ENCODE results near the gene HSPA2.
"Not testable (repeated sequence)": the region's sequence is repeated elsewhere in the genome, so short reads cannot be mapped to it uniquely, and the experiment has no call there.

The HSPA2 gene

DNA sequence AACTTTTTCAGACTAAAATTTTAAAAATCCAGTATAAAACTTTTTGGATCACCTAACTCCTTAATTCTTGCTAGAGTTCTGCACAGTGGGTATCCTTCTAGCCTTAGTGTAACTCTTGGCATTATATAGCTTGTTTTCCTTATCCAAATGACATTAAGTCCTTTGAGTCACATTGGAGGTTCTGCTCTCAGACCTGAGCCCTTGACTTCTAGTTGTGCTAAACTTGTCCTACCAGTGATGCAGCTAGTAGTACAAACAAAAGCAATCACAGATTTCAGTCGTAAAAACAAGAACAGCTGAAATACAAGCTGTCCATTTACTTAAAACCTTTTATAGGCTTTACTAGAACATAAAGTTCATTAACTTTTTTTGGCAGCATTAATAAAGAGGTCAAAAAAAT, 25.5 kb upstream of the HSPA2 start:
- no peak for DNase-seq

DNA sequence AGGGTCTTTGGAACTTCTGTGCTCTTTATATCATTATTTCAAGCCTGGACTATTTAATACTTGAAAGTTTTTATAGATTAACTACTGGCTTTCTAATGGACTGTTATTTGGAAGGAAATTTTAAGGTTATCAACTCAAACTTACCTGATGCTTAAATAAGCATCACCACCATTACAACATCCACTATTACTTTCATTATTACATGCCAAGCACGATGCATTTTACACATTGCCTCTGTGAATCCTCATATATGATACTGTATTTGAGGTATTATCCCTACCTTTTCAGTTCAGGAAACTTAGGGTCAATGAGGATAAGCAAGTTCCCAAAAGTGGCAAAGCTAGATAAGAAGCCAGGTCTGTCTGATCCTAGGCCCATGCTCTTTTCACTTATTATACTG, 23.6 kb upstream of the HSPA2 start:
- DNase-seq: no peak

DNA sequence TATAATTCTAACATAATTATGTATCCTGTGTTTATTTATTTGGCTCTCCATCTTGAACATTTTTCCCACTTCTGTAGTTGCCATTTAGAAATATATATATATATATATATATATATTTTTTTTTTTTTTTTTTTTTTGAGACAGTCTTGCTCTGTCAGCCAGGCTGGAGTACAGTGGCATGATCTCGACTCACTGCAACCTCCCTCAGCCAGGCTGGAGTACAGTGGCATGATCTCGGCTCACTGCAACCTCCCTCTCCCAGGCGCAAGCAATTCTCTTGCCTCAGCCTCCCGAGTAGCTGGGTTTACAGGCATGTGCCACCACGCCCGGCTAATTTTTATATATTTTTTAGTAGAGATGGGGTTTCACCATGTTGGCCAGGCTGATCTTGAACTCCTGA, 22.9 kb upstream of the HSPA2 start:
- not testable (repeated sequence) for DNase-seq

DNA sequence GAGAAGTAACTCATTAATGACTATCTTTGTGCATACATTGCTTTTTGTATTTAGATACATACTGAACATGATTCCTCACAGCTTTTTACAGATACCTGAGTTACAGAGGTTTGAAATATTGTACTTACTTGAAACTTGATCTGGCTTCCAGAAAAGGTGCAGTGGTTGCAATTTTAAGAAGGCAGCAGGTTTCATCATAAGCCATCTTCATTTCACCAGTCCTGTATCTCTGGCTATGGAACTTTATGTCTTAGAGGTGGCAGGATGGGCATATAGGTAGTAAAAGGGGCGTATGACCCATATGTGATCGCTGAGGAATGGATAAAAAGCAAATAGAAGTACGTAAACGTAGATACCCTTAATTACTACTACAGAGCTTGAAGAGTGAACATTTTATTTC, 22.3 kb upstream of the HSPA2 start:
- DNase-seq: no peak

DNA sequence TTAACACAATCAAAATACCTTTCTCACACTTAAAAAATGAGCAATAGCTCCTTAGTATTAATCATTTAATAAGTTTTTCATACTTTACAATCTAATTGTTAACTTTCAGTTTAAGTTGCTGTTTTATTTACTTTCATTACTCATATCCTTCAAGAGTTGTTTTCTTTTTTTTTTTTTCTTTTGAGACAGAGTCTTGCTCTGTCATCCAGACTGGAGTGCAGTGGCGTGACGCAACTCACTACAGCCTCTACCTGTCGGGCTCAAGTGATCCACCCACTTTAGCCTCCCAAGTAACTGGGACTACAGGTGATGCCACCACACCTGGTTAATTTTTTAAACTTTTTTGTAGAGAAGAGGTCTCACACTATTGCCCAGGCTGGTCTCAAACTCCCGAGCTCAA, 19.8 kb upstream of the HSPA2 start:
- DNase-seq: no peak

DNA sequence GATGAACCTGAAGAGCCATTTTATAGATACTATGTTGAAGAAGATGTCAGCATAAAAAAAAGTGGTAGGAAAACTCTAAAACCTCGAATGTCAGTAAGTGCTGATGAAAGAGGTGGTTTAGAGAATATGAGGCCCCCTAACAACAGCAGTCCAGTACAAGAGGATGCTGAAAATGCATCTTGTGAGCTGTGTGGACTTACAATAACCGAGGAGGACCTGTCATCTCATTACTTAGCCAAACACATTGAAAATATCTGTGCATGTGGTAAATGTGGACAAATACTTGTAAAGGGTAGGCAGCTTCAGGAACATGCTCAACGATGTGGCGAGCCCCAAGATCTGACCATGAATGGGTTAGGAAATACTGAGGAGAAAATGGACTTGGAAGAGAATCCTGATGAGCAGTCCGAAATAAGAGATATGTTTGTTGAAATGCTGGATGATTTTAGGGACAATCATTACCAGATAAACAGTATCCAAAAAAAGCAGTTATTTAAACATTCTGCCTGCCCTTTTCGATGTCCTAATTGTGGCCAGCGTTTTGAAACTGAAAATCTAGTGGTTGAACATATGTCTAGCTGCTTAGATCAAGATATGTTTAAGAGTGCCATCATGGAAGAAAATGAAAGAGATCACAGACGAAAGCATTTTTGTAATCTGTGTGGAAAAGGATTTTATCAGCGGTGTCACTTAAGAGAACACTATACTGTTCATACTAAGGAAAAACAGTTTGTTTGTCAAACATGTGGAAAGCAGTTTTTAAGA, 17.8 kb upstream of the HSPA2 start:
- no peak for DNase-seq

DNA sequence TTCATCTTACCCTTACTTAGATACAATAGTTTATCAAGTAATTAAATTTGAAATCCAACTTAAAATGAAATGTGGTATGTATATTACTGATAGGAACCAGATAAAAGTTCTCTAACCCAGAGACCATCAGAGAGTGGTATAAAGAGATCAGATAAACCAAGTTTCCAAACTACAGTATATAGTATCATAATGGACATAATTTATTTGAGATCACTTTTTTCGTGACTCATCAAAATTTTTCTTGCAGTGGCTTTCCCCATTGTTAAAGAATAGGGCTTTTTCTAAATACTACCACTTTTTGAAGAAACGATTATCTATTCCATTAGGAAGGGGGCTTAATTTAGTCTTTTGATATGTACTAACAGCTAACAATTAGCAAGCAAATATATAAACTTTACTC, 15.2 kb upstream of the HSPA2 start:
- no peak for DNase-seq

DNA sequence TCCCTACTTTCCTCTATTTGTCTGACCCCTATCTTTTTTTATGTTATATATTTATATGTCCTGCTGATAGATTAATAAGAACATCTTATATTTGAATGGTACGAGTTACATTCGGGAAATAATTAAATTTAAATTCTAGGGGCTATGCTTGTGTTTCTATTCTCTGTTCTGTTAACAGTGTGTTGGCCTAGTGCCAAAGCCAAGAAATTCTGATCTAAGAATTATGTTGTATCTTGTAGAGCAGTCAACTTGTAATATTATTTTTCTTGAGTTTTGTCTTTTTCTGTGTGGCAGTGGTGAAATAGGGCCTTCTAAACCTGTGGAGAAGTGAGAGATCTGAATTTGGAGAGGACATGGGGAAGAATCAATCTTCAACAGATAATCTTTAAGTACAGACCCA, 9.0 kb upstream of the HSPA2 start:
- DNase-seq: no peak

DNA sequence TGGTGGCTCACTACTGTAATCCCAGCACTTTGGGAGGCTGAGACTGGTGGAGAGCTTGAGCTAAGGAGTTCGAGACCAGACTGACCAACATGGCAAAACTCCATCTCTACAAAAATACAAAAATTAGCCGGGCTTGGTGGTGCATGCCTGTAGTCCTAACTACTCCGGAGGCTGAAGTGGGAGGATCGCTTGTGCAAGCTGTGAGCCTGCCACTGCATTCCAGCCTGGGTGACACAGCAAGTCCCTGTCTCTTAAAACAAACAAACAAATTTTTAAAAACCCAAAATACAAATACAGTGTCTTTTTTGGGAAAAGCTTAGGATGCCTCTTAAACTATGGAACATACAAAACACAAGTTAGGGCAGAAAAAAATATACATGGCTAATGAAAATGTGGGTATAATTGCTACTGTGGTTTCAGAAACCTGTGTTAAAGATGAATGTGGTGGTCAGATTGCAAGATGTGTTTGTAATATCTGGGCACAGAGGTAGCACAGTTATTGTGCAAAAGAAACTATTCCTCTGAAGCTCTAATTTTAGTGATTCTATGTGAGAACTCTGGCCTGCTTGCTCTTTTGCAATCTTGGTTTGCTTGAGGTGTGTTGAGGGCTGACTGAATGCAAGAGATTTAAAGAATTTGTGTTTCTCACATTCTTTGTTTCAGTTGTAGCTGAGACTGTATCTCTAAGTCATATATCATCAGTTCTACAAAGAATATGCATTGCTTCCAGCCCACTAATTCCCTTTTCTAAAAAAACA, 3.9 kb upstream of the HSPA2 start:
- no peak for DNase-seq

DNA sequence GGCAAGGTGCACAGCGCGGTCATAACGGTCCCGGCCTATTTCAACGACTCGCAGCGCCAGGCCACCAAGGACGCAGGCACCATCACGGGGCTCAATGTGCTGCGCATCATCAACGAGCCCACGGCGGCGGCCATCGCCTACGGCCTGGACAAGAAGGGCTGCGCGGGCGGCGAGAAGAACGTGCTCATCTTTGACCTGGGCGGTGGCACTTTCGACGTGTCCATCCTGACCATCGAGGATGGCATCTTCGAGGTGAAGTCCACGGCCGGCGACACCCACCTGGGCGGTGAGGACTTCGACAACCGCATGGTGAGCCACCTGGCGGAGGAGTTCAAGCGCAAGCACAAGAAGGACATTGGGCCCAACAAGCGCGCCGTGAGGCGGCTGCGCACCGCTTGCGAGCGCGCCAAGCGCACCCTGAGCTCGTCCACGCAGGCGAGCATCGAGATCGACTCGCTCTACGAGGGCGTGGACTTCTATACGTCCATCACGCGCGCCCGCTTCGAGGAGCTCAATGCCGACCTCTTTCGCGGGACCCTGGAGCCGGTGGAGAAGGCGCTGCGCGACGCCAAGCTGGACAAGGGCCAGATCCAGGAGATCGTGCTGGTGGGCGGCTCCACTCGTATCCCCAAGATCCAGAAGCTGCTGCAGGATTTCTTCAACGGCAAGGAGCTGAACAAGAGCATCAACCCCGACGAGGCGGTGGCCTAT, 875 bp downstream of the HSPA2 start:
- DNase-seq: no peak

DNA sequence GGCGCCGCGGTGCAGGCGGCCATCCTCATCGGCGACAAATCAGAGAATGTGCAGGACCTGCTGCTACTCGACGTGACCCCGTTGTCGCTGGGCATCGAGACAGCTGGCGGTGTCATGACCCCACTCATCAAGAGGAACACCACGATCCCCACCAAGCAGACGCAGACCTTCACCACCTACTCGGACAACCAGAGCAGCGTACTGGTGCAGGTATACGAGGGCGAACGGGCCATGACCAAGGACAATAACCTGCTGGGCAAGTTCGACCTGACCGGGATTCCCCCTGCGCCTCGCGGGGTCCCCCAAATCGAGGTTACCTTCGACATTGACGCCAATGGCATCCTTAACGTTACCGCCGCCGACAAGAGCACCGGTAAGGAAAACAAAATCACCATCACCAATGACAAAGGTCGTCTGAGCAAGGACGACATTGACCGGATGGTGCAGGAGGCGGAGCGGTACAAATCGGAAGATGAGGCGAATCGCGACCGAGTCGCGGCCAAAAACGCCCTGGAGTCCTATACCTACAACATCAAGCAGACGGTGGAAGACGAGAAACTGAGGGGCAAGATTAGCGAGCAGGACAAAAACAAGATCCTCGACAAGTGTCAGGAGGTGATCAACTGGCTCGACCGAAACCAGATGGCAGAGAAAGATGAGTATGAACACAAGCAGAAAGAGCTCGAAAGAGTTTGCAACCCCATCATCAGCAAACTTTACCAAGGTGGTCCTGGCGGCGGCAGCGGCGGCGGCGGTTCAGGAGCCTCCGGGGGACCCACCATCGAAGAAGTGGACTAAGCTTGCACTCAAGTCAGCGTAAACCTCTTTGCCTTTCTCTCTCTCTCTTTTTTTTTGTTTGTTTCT, 1.7 kb downstream of the HSPA2 start:
- no peak for DNase-seq

DNA sequence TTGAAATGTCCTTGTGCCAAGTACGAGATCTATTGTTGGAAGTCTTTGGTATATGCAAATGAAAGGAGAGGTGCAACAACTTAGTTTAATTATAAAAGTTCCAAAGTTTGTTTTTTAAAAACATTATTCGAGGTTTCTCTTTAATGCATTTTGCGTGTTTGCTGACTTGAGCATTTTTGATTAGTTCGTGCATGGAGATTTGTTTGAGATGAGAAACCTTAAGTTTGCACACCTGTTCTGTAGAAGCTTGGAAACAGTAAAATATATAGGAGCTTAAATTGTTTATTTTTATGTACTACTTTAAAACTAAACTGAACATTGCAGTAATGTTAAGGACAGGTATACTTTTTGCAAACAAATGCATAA, 2.3 kb downstream of the HSPA2 start:
- no peak for DNase-seq

DNA sequence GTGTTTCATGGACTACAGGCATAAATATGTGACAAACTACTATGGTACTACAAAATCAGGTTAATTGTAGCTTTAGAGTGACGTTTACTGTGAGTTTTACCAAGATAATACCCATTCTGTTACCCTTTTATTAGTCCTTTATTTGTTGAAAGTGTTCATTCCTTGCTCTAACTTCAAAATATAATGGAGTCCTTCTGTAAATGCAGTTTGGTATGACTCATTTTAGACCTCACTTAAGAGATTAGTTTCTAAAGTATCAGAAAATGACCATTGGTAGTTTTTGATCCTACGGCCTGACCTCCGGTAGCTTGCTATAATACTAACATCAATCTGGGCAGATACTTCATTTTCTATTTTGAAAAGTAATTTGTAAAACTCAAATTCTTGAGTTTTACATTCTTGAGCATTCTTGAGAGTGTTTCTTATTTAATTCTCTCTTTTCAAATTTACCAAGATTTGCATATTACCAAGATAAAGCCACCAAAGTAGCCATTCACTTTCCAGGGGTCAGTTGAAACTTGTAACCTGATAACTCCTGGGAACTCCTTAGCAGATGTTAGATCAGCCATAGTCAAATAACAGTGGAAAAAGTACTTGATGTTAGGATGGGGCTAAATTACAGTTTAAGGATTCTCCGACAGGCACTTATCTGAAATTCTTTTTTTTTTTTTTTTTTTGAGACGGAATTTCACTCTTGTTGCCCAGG, 4.2 kb downstream of the HSPA2 start:
- DNase-seq: no peak

DNA sequence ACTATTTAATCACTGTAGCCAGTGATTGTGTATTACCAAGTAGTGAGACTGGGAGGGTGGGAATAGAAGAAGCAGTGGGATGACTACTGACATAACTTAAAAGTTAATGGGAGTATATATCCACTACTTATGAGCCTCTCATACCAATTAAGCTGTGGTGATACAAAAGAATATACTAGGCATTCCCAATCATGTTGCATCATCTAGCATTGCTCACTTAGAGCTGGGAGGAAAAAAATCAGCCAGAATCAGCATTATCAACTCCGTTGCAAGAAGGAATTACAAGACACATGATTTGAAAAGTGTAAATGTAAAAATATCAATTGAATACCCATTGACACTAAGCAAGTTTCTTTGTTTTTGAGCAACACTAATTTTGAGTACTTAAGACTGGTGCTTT, 8.5 kb downstream of the HSPA2 start:
- no peak for DNase-seq

DNA sequence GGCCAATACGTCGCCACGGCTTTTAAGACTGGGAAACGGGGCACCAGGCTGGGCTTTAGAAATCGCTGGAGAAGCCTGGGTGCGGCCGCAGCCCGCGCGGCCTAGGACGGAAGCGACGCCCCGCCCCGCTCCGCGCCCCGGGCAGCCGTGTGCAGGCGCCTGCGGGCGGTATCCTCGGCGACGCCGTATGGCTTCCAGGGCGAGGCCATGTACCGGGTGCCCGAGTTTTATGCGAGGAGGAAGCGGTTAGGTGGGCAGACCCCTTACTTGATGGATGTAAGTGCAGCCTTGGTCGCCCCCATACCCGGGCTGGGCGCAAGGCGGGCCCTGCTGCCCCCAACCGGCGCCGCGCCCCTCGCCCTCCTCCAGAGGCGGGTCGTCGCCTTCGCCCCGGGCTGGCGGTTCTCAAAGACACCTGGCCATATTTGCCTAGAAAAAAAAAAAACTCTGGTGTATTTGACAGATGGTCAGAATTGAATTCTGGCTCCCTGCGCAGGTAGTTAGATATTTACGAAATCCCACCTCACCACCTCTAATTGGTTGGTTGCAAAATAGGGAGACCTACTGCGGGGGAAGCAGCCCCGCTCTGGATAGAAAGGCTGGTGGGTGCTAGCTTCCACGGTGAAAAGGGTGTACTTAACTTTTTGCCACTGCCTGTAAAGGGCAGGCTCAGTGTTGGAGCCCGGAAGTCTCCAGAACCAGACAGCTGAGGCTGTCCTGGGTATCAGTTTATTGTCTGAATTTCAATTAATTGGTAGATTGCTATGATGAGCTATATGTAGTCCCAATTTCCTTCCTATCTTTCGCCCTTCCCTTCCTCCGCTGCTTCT, 9.5 kb downstream of the HSPA2 start, which contains the start of gene PPP1R36:
PPP1R36 (plus strand) TSS at position 171 of the 830 bp plus-strand sequence; CDS start at position 208, 37 bp downstream.
- peak; percentile 41 to 74 (median 54) for DNase-seq

DNA sequence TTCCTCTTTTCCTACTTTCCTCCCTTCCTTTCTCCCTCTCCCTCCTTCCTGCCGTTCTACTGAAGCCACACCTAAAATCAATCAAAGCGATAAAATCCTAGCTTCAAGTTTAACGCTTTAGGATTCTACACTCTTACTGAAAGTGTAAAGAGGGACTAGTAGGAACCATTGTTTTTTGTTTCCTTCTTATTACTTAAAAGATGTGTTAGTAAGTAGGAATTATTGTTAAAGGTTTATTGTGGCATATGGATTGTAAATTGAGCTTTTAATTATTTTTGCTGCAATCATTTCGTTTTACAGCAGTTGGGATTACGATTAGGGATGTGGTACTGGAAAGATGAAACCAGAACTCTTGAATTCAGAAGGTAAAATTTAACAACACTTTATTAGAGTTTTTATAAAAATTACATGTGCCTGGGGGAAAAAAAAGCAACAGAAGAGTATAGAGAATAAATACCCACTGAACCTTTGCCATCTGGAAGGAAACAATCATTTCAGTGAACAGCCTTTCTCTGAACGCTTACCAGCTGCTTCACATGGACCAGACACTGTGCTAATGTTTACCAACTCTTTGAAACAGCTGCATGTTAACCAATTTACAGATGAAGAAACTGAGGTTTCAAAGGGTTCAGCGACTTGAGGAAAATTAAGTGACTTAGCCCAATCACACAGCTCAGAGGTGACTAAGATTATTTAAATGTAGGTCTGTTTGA, 10.2 kb downstream of the HSPA2 start:
- no peak for DNase-seq

DNA sequence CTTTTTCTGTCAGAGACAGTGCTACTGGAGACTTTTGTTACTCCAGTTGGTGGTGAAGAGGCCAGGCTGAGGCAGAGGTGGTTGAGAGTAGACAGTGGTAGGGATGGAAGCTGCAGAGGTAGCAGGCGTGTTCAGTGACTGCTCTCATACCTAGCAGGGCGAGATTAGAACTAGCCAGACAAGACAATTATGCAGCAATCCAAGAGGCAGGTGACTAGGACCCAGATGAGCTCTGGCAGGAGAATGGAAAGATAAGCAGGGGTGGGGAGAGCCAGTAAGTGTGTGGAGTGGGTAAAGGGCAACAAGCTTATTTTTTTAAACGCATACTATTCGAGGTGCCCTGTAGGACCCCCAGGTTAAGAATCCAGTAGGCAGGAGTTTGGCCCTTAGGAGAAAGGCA, 14.0 kb downstream of the HSPA2 start:
- no peak for DNase-seq

DNA sequence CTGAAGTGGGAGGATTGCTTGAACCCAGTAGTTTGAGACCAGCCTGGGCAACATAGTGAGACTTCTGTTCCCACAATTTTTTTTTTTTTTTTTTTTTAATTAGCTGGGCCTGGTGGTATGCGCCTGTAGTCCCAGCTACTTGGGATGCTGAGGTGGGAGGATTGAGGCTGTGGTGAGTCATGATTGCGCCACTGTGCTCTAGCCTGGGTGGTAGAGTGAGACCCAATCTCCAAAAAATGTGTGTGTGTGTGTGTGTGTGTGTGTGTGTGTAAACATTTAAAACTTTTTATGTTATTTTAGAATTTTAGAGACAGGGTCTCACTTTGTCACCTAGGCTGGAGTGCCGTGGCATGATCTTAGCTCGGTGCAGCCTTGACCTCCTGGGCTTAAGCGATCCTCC, 16.0 kb downstream of the HSPA2 start:
- DNase-seq: peak; percentile 38 to 48 (median 38)

DNA sequence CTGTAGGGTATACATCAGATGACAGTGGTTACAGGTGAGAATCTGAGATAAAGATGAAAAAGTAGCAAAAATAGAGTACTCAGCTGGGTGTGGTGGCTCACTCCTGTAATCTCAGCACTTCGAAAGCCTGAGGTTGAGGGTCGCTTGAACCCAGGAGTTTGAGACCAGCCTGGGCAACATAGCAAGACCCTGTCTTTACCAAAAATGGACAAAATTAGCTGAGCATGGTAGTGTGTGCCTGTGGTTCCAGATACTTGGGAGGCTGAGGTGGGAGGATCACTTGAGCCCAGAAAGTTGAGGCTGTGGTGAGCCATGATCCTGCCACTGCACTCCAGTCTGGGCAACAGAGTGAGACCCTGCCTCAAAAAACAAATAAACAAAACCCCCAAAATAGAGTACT, 17.7 kb downstream of the HSPA2 start:
- DNase-seq: not testable (repeated sequence)

DNA sequence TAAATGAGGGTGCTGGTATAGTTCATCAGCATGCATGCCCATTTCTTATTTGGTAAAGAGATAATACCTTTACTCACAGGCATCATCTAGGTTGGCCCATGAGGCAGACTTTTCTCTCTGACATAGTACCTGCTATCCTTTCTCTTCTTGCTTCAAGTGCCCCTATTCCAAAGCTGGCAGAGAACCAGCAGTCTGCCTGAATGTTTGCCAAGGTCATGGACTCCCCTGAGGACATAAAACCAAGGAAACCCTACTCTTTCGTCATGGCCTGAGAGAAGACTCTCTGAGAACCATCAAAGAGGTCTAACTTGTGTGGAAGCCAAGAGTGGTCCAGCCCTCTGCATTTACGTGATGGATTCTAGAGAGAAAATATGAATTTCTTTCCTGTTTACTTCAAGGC, 21.1 kb downstream of the HSPA2 start:
- DNase-seq: no peak

DNA sequence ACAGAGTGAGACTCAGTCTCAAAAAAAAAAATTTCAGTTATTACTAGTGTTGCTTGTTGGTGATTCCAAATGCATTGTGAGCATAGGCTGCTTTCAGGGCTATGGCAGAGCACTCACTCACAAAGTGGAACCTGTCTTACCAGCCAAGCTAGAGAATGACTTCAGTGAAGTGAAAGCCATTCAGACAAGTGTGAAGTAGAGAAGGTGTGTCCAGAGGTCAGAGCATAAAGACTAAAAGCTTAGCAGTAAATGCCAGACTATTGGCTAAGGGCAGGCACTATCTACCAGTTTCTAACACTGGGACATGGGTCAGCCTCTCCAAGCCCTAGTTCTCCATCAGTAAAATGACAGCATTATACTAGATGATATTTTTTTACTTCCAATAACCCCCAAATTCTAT, 21.9 kb downstream of the HSPA2 start:
- no peak for DNase-seq

Data from suppressor macrophage treated with lipopolysaccharide for 1 hour (primary cell).